Measurements from ENCODE around the gene COL9A3. TPM values are rescaled to one million over a fixed set of nuclear protein-coding genes. Genes with fewer than 3 reads are reported as not detected.

COL9A3 gene
- total RNA-seq, 1 experiment from 2014 or later = 136 TPM

- CTCF ChIA-PET = no interaction called here
- no peaks in the 10 kb centered on the region for H3K9me3 Mint-ChIP-seq
- no peaks in the 10 kb centered on the region; the same call in 1 of the 2 replicates for H3K36me3 Mint-ChIP-seq
- H3K27me3 Mint-ChIP-seq (ENCODE audit: low read depth) = no peaks in the 10 kb centered on the region
- POLR2A ChIA-PET = no interaction called here
- no peak for ATAC-seq
- H3K4me3 Mint-ChIP-seq = no peak overlapping the region
- no peak for DNase-seq (ENCODE audit: low spot score)
- peaks cover 17% of the 10 kb centered on the region for H3K4me1 Mint-ChIP-seq
- TF ChIP-seq AR (CRISPR knock-in tag; IDR thresholded peaks at IDR 0.05) = no peak
- TF ChIP-seq, protein P1, sequence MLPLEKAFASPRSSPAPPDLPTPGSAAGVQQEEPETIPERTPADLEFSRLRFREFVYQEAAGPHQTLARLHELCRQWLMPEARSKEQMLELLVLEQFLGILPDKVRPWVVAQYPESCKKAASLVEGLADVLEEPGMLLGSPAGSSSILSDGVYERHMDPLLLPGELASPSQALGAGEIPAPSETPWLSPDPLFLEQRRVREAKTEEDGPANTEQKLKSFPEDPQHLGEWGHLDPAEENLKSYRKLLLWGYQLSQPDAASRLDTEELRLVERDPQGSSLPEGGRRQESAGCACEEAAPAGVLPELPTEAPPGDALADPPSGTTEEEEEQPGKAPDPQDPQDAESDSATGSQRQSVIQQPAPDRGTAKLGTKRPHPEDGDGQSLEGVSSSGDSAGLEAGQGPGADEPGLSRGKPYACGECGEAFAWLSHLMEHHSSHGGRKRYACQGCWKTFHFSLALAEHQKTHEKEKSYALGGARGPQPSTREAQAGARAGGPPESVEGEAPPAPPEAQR (CRISPR knock-in tag; IDR thresholded peaks at IDR 0.05) = no peak
- TF ChIP-seq ZBTB43 (CRISPR knock-in tag; IDR thresholded peaks at IDR 0.05) = no peak
- TF ChIP-seq JAZF1 (CRISPR knock-in tag; IDR thresholded peaks at IDR 0.05) = no peak
- TF ChIP-seq ZNF425 (CRISPR knock-in tag; conservative IDR thresholded peaks at IDR 0.05) = no peak
- no peak for TF ChIP-seq ELF4 (CRISPR knock-in tag; IDR thresholded peaks at IDR 0.05; ENCODE audit: low read depth)
- TF ChIP-seq TEAD1 (CRISPR knock-in tag; IDR thresholded peaks at IDR 0.05) = no peak
- no peak for TF ChIP-seq ZBTB21 (CRISPR knock-in tag; IDR thresholded peaks at IDR 0.05; ENCODE audit: borderline replicate concordance)
- TF ChIP-seq CDX4 (CRISPR knock-in tag; IDR thresholded peaks at IDR 0.05; ENCODE audit: borderline replicate concordance) = no peak
- TF ChIP-seq, protein P2, sequence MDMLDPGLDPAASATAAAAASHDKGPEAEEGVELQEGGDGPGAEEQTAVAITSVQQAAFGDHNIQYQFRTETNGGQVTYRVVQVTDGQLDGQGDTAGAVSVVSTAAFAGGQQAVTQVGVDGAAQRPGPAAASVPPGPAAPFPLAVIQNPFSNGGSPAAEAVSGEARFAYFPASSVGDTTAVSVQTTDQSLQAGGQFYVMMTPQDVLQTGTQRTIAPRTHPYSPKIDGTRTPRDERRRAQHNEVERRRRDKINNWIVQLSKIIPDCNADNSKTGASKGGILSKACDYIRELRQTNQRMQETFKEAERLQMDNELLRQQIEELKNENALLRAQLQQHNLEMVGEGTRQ (CRISPR knock-in tag; IDR thresholded peaks at IDR 0.05) = no peak
- TF ChIP-seq MXD4 (CRISPR knock-in tag; IDR thresholded peaks at IDR 0.05; ENCODE audit: borderline replicate concordance) = no peak
- TF ChIP-seq NR1H2 (CRISPR knock-in tag; IDR thresholded peaks at IDR 0.05) = no peak
- TF ChIP-seq NFE2L1 (CRISPR knock-in tag; IDR thresholded peaks at IDR 0.05) = no peak
- no peak for TF ChIP-seq JUN (CRISPR knock-in tag; IDR thresholded peaks at IDR 0.05)
- TF ChIP-seq NR3C1 (CRISPR knock-in tag; conservative IDR thresholded peaks at IDR 0.05; ENCODE audit: low read depth) = no peak
- H3K27ac Mint-ChIP-seq = no peak overlapping the region
These were observed 9.9 kb downstream of the COL9A3 start for GRCh38 chr20:62826646-62827310.

Measured in WTC11 (cell line).